Stomach smooth muscle (tissue), 2 donors: Measurements from ENCODE around the gene CAMK2A.

ENCODE experiments used
- H3K27ac ChIP-seq: one replicate; pipeline ENCODE4 v1.7.0; 2013; ENCODE audit warnings: mild to moderate bottlenecking, low read length, inconsistent platforms
- H3K27me3 ChIP-seq, 2 donors: one replicate each; pipeline ENCODE4 v1.7.0; 2013; ENCODE audit warnings: low read length in 2 of 2; ENCODE audit not compliant: insufficient read depth in 2 of 2, control insufficient read depth in 1 of 2
- H3K36me3 ChIP-seq, 2 donors: one replicate each; pipeline ENCODE4 v1.7.0; 2013; ENCODE audit warnings: low read length in 2 of 2; ENCODE audit not compliant: control insufficient read depth in 2 of 2, insufficient read depth in 2 of 2
- H3K4me1 ChIP-seq: one replicate; pipeline ENCODE4 v1.7.0; 2013; ENCODE audit warnings: low read length; ENCODE audit not compliant: control insufficient read depth, insufficient read depth
- H3K4me3 ChIP-seq, 2 donors: one replicate each; pipeline ENCODE4 v1.7.0; 2013; ENCODE audit warnings: low read length in 2 of 2
- H3K9ac ChIP-seq, 2 donors: one replicate each; pipeline ENCODE4 v1.7.0; 2013; ENCODE audit warnings: low read length in 2 of 2, mild to moderate bottlenecking in 1 of 2
- H3K9me3 ChIP-seq, 2 donors: one replicate each; pipeline ENCODE4 v1.7.0; 2013; ENCODE audit warnings: low read length in 2 of 2; ENCODE audit not compliant: control insufficient read depth in 2 of 2
- donor health status: healthy.
- donor health status: Pancreatic carcinoma.

CAMK2A gene

GRCh38 chr5:150183436-150183835 lies 106.1 kb downstream of the CAMK2A start:
- Histone ChIP-seq H3K4me3 (no peak overlapping the region), H3K9ac (no peak overlapping the region), H3K9me3 (no peaks in the 10 kb centered on the region), H3K27ac (no peak overlapping the region), H3K4me1 (peaks cover 15% of the 10 kb centered on the region), H3K27me3 (peaks cover 6% of the 10 kb centered on the region in 2 donors), H3K36me3 (no peaks in the 10 kb centered on the region)

- peaks cover 0 to 2% of the 10 kb centered on the region in 2 donors for H3K27me3 ChIP-seq
- H3K27ac ChIP-seq = no peak overlapping the region
- H3K9me3 ChIP-seq = no peaks in the 10 kb centered on the region
- peaks cover 15% of the 10 kb centered on the region for H3K4me1 ChIP-seq
- no peak overlapping the region for H3K9ac ChIP-seq
- H3K36me3 ChIP-seq = no peaks in the 10 kb centered on the region
- H3K4me3 ChIP-seq = no peak overlapping the region
These were observed 106.8 kb downstream of the CAMK2A start for GRCh38 chr5:150182774-150183173.

- Histone ChIP-seq H3K9ac (no peak overlapping the region), H3K9me3 (no peaks in the 10 kb centered on the region), H3K27me3 (peaks cover 0 to 2% of the 10 kb centered on the region in 2 donors), H3K4me3 (no peak overlapping the region), H3K4me1 (peaks cover 15% of the 10 kb centered on the region), H3K36me3 (no peaks in the 10 kb centered on the region), H3K27ac (no peak overlapping the region)
These were observed 107.6 kb downstream of the CAMK2A start for GRCh38 chr5:150181766-150182545.

GRCh38 chr5:150181027-150181426 lies 108.5 kb downstream of the CAMK2A start:
- Histone ChIP-seq H3K36me3 (no peaks in the 10 kb centered on the region), H3K27ac (peak overlapping the region; percentile 11), H3K9me3 (no peaks in the 10 kb centered on the region), H3K4me3 (peak overlapping the region in 1 of 2 donors; percentile 3), H3K4me1 (peaks cover 15% of the 10 kb centered on the region), H3K9ac (no peak overlapping the region), H3K27me3 (no peaks in the 10 kb centered on the region)

GRCh38 chr5:150180241-150181026 lies 109.1 kb downstream of the CAMK2A start:
- H3K9ac ChIP-seq = no peak overlapping the region
- peak overlapping the region in 1 of 2 donors; percentile 3 for H3K4me3 ChIP-seq
- no peaks in the 10 kb centered on the region for H3K9me3 ChIP-seq
- peaks cover 15% of the 10 kb centered on the region for H3K4me1 ChIP-seq
- H3K27ac ChIP-seq = peak overlapping the region; percentile 11
- no peaks in the 10 kb centered on the region for H3K27me3 ChIP-seq
- no peaks in the 10 kb centered on the region for H3K36me3 ChIP-seq

GRCh38 chr5:150179019-150179620 lies 110.5 kb downstream of the CAMK2A start:
- H3K9ac ChIP-seq = no peak overlapping the region
- no peak overlapping the region for H3K4me3 ChIP-seq
- no peaks in the 10 kb centered on the region for H3K9me3 ChIP-seq
- peaks cover 15% of the 10 kb centered on the region for H3K4me1 ChIP-seq
- no peaks in the 10 kb centered on the region for H3K36me3 ChIP-seq
- no peak overlapping the region for H3K27ac ChIP-seq
- peaks cover 0 to under 1% of the 10 kb centered on the region in 2 donors for H3K27me3 ChIP-seq

- Histone ChIP-seq H3K4me3 (no peak overlapping the region), H3K9ac (no peak overlapping the region), H3K4me1 (peaks cover 15% of the 10 kb centered on the region), H3K36me3 (no peaks in the 10 kb centered on the region), H3K27me3 (peaks cover 0 to 4% of the 10 kb centered on the region in 2 donors), H3K27ac (no peak overlapping the region), H3K9me3 (no peaks in the 10 kb centered on the region)
These were observed 111.3 kb downstream of the CAMK2A start for GRCh38 chr5:150178262-150178661.

- Histone ChIP-seq H3K27ac (no peak overlapping the region), H3K9ac (no peak overlapping the region), H3K4me1 (peaks cover 15% of the 10 kb centered on the region), H3K36me3 (no peaks in the 10 kb centered on the region), H3K27me3 (peaks cover 0 to 4% of the 10 kb centered on the region in 2 donors), H3K9me3 (no peaks in the 10 kb centered on the region), H3K4me3 (no peak overlapping the region)
These were observed 111.9 kb downstream of the CAMK2A start for GRCh38 chr5:150177721-150178120.

- Histone ChIP-seq H3K4me3 (no peak overlapping the region), H3K9ac (no peak overlapping the region), H3K9me3 (no peaks in the 10 kb centered on the region), H3K27me3 (peaks cover under 1 to 4% of the 10 kb centered on the region in 2 donors), H3K27ac (no peak overlapping the region), H3K4me1 (peaks cover 15% of the 10 kb centered on the region), H3K36me3 (no peaks in the 10 kb centered on the region)
These were observed 112.7 kb downstream of the CAMK2A start for GRCh38 chr5:150176745-150177477.

- Histone ChIP-seq H3K9ac (no peak overlapping the region), H3K36me3 (no peaks in the 10 kb centered on the region), H3K27ac (no peak overlapping the region), H3K4me3 (no peak overlapping the region), H3K27me3 (peaks cover 4 to 8% of the 10 kb centered on the region in 2 donors), H3K4me1 (peaks cover 9% of the 10 kb centered on the region), H3K9me3 (no peaks in the 10 kb centered on the region)
These were observed 114.0 kb downstream of the CAMK2A start for GRCh38 chr5:150175536-150175935.
